Activated T-cell treated with anti-CD3 and anti-CD28 coated beads, Interleukin-2, amount 50 U/mL, for 48 hours (primary cell): ENCODE measurements around the gene EXT2.

Experiments used
- DNase-seq, 2 experiments: peaks; one replicate each; pipeline ENCODE4 v3.0.0-alpha.2; 2020

EXT2 gene

DNA sequence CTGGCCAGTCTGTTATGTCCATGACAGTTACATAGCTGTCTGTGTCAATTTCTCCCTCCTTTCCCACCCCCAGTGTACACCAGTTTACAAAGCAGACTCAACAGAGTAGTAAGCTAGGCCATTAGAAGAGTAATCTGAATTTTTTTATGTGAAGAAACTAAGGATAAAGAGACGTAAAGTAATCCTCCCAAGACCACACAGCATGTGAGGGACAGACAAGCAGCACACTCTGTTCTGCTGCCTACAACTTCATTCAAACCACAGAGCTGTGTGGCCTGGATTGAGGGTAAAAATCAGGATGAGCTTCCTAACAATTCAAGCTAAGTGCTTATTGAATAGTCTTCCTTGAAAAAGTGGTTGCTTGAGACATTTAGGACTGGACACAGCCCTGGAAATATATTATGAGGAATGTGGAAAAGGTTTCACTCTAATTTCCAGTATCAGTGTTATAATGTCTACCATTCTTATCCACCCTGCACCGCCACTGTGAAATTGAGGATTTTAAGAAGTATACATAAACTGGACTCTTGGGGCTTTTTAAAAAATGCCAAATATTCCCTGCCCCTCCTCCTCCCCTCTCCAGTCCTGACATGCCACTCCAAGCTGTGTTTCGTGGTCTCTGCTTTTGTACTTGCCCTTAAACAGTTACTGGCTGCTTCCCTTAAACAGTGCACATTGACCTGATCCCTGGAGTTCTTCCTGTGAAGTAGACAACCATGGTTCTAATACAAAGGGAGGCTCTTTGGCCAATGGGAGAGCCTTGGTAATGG, 40.9 kb downstream of the EXT2 start:
- no peak for DNase-seq

GRCh38 chr11:44137057-44137456, 41.6 kb downstream of the EXT2 start:
- DNase-seq = no peak

DNA sequence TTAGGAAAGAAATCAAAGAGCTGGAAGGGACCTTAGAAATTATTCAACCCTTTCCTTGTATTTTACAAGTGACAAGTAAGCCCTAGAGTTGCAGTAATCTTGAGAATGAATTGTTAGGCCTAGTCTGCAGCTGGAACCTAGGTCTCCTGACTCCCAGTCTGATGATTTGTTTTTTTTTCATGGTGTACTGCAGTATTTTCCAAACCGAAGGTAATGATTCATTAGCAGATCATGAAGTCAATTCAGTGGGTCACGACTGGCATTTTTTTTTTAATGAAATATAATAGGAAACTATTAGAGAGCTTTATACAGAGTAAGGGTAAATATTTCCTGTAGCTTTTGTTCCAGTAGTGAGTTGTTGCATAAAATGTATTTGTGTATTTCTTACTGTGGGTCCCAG, 42.8 kb downstream of the EXT2 start:
- no peak for DNase-seq

DNA sequence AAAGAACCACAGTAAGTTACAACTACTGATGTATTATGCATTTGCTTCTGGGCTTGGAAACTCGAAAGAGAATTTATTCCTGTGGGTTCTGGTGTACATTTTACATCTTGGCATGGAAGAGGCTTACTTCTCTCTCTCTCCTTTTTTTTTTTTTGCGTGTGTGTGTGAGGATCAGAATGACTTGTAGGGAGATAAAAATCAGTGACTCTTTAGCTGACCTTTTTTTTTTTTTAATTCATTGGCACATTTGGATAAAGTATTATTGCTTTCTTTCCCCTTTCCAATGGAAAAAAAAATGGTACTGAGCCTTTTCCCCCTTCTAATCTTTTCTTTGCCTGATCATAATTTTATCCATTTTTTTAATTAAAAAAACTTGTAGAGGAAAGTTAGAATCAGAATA, 43.5 kb downstream of the EXT2 start:
- DNase-seq = no peak

DNA sequence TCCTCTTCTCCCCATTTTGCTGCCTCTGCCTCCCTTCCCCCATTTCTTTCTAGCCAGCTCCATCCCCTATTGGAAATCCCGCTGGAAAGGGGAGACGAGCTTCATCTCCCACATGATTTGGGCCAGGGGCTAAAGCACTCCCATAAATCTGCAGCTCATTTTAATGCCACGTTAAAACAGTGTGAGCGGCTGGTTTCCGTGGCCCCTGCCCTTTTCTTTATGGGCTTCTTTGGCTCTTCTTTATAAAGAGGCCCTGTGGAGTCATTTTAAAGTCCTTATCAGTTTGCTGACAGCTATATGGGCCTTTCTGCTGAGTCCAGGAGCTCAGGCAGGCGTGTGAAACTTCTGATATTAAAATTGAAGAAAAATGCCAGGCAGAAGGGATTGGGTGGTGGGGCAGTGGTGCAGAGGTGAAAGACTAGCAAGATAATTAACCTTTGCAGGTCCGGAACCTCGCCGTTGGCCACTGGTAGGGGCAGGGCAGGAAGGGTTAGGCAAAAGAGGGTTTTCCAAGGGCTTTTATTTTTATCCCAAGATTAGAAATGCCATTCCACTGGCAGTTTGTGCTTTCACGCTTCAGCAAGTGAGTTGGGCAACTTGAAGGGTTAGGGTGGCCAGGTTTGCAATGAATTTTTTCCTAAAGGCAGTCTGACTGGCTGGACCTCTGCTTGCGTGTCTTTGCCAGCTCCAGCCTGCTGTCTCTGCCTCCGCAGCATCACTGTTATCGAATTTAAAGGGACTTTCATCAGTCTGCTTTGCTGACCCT, 44.3 kb downstream of the EXT2 start:
- no peak for DNase-seq

GRCh38 chr11:44140372-44140771, 44.9 kb downstream of the EXT2 start:
- DNase-seq = no peak

- no peak for DNase-seq
Measured at GRCh38 chr11:44140805-44141204, 45.3 kb downstream of the EXT2 start.

DNA sequence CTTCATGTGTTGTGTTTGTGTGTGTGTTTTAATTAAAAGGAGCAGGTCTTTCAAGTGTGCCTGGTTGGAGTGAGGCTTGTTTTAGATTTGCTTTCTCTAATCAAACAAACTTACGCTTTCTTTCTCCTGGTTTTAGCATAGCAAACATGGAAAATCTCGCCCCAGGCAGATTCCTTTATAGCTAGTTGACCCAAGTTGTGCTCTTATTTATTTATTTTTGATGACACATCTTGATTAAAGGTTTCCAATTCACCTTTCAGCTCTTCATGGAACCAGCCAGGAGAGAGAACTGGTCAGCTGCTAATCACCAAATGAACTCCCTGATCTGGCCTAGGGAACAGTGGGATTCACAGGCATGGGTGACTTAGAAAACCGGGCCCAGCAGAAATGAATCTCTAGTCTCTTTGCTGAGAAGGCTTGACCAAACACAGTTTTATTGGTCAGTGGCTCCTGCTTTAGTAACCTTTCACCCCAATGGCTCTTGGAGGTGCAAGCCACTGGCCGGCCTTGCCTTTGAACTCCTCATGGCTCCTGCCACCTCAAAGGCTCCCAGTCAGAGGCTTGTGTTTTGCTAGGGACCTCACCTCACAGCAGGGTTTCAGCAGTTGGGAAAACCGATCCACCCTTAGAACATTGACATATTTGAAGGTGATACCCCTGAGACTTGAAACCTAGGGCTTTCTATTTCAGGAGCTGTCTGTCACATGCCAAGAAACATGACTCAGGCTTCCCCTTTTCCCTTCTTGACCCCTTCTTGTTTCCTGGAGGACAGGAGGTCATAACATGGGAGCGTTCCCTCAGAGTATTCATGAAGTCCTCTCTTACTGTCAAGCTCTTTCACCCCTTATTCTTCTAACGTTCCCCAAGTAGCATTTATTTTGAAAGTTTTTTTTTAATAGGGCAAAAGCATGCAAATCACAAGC, 48.8 kb downstream of the EXT2 start:
- no peak for DNase-seq

DNA sequence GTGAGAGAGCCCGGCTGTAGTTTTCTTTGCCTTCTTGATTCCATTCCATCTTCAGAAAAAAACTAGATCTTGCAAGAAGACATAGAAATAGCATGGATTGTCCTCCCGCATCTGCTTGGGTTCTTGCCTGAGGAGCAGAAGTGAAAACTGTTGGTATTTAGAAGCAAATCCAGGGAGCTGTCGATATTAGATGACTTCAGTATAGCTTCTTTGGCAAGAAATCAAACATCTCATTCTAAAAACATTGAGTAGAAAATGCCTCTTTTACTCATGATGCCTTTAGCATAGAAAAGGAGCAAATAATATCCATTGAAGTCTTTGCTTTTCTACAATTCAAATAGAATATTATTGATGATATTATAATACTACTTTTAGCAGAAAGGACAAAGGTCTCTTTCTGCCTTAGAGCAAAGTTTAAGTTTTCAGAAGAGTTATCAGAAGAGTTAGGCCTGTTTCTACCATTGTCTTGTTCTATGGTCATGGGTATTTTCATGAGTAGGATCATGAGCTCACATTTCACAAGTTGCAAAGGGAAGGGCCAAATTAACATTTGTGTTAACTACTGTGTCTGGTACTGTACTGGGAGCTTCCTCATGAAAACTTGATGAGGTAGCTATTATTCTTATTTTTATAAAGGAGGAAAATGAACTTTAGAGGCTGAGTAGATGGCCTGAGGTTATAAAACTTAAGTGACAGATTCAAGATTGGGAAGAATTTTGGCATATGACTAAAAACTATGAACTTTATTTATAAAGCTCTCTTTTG, 49.7 kb downstream of the EXT2 start:
- no peak for DNase-seq

DNA sequence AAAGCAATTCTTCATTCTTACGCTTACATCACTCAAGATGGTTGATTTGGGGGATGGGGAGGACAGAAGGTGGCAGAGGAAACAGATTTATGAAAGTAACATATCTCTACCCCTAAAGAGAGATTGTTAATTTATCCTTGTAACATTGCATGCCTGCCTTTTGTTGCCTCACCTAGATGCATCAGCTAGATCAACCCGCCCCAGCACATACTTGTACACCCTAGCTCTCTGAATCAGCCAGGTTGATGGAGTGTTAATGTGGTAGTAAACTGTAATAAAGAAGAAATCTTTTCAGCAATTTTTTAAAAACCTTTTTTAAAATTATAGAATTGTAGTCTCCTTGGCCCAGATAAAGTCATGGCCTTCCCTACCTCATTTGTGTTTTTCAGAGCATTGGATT, 51.5 kb downstream of the EXT2 start:
- no peak for DNase-seq

DNA sequence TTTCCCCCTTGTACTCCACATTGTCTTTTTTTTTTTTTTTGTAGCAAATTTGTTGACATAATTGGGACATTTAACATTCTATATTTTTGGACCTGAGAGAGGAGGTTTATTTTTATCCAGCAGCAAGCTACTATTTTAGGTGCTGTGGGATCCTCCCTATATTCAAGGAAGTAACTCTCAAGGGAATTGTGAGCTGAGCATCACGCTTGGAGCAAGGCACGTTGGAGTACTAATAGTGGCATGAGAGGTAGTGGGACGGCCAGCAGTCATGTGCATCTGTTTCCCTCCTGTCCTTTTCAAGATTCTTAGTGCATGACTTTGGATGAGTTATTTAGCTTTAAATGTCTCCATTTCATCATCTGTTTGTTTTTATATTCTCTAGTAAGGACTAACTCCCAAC, 52.3 kb downstream of the EXT2 start:
- no peak for DNase-seq

- DNase-seq = no peak
Measured at GRCh38 chr11:44149651-44150050, 54.2 kb downstream of the EXT2 start.

DNA sequence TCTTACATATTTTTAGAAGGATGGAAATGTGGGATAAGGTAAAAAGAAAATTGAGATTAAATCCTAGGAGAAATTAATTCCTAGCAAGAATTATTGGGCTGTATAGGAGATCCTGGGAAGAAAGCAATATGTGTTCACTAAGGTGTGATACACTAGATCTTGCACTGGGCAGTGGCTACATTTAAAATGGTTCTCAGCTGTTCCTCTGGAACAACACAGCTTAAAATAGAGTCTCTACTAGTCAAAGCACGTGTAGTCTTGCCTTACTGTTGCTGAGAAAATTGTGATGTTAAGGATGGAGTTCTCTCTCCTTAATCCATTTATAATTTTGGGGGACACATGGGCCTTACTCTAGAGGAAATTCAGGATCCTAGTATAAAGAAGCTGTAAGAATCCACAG, 54.9 kb downstream of the EXT2 start:
- no peak for DNase-seq

DNA sequence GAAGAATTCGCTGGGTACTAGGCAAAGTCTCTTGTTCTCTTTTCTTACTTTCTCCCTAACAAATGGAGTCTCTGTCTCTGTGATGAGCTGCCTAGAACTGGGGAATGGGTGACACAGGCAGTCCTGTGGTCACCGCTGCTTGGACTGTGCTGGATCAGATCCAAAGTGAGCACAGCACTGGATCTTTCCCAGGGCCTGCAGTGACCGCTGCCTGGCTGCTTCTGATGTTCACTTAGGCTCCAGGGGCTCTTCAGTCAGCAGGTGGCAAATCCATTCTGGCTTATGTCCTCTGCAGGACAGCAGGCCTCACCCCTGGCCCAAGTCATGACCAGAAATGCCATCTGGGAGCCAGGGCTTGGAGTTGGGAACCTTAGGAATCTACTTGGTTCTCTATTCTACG, 61.5 kb downstream of the EXT2 start:
- no peak for DNase-seq

GRCh38 chr11:44158384-44158783, 62.9 kb downstream of the EXT2 start:
- DNase-seq = no peak

DNA sequence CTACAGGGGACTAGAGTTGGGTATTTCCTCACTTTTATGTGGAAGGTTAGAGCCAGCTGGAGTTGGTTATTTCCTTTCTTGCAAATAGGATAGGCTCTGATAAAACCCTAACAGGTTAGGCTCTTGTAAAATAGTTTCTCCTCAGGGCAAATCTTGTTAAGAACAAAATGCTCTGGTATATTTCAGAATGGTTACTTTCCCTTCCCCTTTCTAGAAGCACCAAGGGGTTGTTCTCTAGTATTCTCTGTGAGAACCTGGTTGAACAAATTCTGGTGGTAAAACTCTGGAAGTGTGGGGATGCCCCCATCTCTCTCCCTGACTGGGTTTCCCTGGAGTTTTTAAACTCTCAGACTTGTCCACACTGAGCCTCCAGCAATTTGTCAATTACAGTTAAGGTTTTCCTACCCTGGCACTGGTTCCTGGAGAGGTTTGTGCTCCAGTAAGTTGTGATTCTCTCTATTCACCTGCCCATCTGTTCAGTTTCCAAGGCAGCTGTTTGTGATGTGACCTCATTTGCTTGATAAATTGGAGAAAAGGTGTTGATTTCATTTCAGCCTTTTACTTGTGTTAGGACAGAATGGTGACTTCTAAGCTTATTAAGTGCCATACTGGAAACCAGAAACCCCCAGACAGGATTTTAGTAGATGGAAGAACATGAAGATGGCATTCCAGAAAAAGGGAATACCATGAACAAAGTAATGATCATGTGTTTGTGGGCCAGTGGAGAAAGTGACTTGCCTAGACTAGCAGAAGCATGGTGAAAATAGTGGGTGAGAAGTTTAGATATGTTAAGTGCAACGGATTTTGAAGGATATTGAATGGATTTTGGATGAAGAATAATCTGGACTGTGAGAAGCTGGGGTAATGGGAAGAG, 64.6 kb downstream of the EXT2 start:
- DNase-seq = no peak

- DNase-seq = no peak
Measured at GRCh38 chr11:44162004-44162403, 66.5 kb downstream of the EXT2 start.

DNA sequence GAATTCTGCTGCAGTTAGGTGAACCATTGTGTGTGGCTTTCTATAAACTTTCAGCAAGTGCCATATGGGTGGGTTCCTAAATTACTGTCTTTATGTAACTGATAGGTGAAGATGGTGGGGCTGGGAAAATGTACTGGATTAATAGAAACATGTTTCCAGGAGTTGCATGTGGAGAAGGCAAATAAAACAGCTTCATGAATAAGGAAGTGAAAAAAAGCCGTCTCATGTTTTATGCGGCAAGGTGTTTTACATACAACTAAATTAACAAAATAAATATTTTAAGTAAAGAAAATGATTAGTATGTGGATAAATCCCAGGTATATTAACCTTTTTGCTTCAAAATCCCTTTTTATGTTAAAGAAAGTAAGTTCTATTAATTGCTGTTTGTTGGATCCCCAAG, 67.2 kb downstream of the EXT2 start:
- no peak for DNase-seq

GRCh38 chr11:44165432-44165831, 70.0 kb downstream of the EXT2 start:
- DNase-seq = no peak

- DNase-seq = no peak
Measured at GRCh38 chr11:44167046-44167445, 71.6 kb downstream of the EXT2 start.

DNA sequence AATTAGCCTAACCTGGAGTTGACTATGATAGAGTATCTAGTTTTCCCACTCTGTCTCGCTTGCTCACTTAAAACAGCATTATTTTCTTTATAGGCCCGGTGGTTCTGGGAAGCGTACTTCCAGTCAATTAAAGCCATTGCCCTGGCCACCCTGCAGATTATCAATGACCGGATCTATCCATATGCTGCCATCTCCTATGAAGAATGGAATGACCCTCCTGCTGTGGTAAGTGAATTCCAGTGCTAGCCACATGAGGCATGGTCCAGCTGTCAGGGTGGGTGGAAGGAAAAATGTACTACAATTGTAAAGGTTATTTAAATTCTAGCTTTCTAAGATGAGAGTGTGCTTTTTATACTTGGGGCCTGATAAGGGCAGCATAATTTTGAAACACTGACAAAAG, 76.0 kb downstream of the EXT2 start:
- DNase-seq = no peak

DNA sequence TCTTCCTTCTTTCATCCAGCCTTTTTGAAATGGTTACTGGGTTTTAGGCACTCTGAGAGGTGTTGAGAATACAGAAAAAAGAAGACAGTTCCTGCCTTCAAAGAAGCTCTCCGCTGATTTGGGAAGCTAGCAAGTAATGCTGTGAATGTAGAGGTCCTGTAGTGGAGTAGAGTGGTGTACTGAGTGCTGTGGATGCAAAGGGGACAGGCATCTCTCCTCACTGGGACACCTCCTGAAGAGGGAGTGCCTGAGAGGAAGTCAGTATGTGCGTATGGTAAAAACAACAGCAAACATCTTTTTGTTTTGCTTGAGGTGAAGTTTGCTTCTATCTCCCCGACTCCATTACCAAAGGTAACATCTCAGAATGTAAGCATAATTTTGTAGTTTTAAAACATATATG, 77.5 kb downstream of the EXT2 start:
- DNase-seq = no peak
